ENCODE measurements around the gene DNER. TPM values are rescaled to one million over a fixed set of nuclear protein-coding genes. Genes with fewer than 3 reads are reported as not detected.

DNER gene
- total and polyA plus RNA-seq, 12 donors, result 49.2 to 309 (median 155) TPM

DNA sequence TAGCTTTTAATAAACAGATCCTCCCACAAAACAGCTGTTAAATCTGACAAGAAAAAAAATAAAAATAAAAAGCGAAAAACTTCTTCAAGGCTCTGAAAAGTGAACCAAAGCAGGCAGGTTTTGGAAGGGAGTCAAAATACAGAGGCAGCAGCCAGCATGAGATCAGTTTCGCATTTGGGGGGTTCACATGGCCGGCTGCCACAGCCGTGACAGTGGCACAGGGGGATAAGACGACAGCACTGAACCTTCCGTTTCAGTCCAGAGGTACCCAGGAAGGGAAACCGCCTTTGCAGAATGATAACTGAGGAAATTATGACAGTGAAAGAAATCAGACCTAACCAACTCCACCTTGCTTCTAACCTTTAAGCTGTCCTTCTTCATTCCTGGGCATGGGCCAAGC lies 246.6 kb downstream of the DNER start:
- H3K27ac ChIP-seq, result no peak overlapping the region
- H3K27me3 ChIP-seq, result no peaks in the 10 kb centered on the region
- H3K4me3 ChIP-seq, result no peak overlapping the region
- H3K4me1 ChIP-seq (replicated peaks in 1 of 2), result no peaks in the 10 kb centered on the region
- TF ChIP-seq POLR2A (IDR thresholded peaks at IDR 0.05), result no peak
- TF ChIP-seq, protein P1, sequence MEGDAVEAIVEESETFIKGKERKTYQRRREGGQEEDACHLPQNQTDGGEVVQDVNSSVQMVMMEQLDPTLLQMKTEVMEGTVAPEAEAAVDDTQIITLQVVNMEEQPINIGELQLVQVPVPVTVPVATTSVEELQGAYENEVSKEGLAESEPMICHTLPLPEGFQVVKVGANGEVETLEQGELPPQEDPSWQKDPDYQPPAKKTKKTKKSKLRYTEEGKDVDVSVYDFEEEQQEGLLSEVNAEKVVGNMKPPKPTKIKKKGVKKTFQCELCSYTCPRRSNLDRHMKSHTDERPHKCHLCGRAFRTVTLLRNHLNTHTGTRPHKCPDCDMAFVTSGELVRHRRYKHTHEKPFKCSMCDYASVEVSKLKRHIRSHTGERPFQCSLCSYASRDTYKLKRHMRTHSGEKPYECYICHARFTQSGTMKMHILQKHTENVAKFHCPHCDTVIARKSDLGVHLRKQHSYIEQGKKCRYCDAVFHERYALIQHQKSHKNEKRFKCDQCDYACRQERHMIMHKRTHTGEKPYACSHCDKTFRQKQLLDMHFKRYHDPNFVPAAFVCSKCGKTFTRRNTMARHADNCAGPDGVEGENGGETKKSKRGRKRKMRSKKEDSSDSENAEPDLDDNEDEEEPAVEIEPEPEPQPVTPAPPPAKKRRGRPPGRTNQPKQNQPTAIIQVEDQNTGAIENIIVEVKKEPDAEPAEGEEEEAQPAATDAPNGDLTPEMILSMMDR (IDR thresholded peaks at IDR 0.05), result no peak
- no peak for DNase-seq
- H3K9me3 ChIP-seq (replicated peaks in 1 of 3), result no peaks in the 10 kb centered on the region
- no peaks in the 10 kb centered on the region for H3K36me3 ChIP-seq (replicated peaks in 1 of 2)
- 71 to 88% (median 81%) methylated on average over 7 of the region's 7 CpGs for WGBS, 4 donors
- intact Hi-C loops (cut with DNase I), result no loop called here

DNA sequence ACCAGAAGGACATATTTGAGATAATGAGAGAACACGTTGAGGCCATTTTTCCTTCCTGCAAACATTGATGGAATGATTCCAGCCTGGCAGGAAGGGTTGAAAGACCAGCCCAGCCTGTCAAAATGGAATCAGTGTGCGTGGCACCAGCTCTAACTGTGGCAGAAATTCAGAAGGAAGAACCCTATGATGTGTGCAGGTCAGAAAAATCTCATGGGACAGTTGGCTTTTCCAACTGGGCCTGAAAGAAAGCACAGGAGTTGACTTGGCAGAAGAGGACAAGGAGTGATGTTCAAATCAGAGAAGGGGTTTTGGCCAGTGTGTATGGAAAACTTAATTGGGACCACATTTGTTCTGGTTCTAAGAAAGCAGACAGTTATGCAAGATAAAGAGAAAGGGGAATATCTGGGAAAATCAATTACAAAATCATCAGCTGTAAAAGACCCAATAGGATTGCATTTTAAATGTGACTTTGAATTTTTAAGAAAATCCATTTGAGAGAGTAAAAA lies 250.5 kb downstream of the DNER start:
- WGBS, 4 donors, result 65 to 83% (median 69%) methylated on average over 2 of the region's 2 CpGs
- DNase-seq, result no peak
- no peak for TF ChIP-seq POLR2A (IDR thresholded peaks at IDR 0.05)
- TF ChIP-seq, protein P1 (IDR thresholded peaks at IDR 0.05), result no peak
- H3K27me3 ChIP-seq, result no peaks in the 10 kb centered on the region
- H3K4me3 ChIP-seq, result no peak overlapping the region
- no peaks in the 10 kb centered on the region for H3K36me3 ChIP-seq (replicated peaks in 1 of 2)
- no peaks in the 10 kb centered on the region for H3K9me3 ChIP-seq (replicated peaks in 1 of 3)
- intact Hi-C loops (cut with DNase I), result no loop called here
- no peaks in the 10 kb centered on the region for H3K4me1 ChIP-seq (replicated peaks in 1 of 2)
- no peak overlapping the region for H3K27ac ChIP-seq

DNA sequence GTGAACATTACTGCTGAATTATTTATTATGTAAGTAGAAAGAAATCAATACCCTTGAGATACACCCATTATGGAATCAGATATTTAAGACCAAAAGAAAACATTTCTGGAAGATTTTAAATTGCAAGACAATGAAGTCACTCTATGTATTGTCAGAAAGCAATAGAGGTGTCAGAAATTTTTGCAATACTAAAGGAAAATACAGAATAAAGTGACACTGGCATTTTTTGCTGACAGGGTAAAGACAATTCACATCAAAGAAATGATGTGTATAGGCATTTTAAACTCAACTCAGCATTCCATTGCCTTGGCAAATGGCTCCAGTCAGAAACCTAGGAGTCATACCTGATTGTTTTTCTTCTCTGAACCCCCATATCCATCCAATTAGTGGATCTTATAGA lies 252.2 kb downstream of the DNER start:
- Histone ChIP-seq H3K36me3 (replicated peaks in 1 of 2) (no peaks in the 10 kb centered on the region), H3K4me3 (no peak overlapping the region), H3K27ac (no peak overlapping the region), H3K4me1 (replicated peaks in 1 of 2) (no peaks in the 10 kb centered on the region), H3K9me3 (replicated peaks in 1 of 3) (no peaks in the 10 kb centered on the region), H3K27me3 (no peaks in the 10 kb centered on the region)
- no peak for DNase-seq
- no peak for TF ChIP-seq POLR2A (IDR thresholded peaks at IDR 0.05)
- TF ChIP-seq, protein P1 (IDR thresholded peaks at IDR 0.05), result no peak
- intact Hi-C loops (cut with DNase I), result no loop called here

DNA sequence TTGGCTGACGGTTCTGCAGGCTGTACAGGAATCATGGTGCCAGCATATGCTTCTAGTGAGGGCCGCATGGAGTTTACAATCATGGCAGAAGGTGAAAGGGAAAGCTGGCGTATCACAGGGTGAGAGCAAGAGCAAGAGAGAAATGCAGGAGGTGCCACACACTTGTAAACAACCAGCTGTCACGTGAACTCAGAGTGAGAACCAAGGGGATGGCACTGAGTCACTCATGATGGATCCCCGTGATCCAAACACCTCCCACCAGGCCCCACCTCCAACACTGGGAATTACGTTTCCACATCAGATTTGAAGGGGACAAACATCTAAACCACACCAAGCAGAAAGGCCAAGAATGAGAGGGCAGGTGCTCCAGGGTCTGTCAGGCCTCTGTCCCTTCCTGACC lies 258.3 kb downstream of the DNER start:
- 91 to 96% (median 93%) methylated on average over 6 of the region's 6 CpGs for WGBS, 4 donors
- H3K4me3 ChIP-seq, result no peak overlapping the region
- no peaks in the 10 kb centered on the region for H3K36me3 ChIP-seq (replicated peaks in 1 of 2)
- H3K27ac ChIP-seq, result peak overlapping the region in 2 of 5 donors; percentile 68 to 76
- intact Hi-C loops (cut with DNase I), result no loop called here
- TF ChIP-seq, protein P1 (IDR thresholded peaks at IDR 0.05), result no peak
- TF ChIP-seq POLR2A (IDR thresholded peaks at IDR 0.05), result no peak
- DNase-seq, result no peak
- no peaks in the 10 kb centered on the region for H3K27me3 ChIP-seq
- peaks cover 0 to 8% of the 10 kb centered on the region in 2 donors for H3K4me1 ChIP-seq (replicated peaks in 1 of 2)
- H3K9me3 ChIP-seq (replicated peaks in 1 of 3), result no peaks in the 10 kb centered on the region
